HEK293 (cell line): ENCODE results near the gene SLC35E3.

Experiments
- CTCF ChIP-seq: fragments of 450-650 bp; formaldehyde crosslinking; IDR thresholded peaks from 2 replicates; pipeline ENCODE4 v1.5.1; 2016; ENCODE audit warnings: missing biosample characterization, missing genetic modification characterization
- KLF1 ChIP-seq: fragments of 450-650 bp; formaldehyde crosslinking; IDR thresholded peaks from 2 replicates; pipeline ENCODE4 v1.5.1; 2016; ENCODE audit warnings: missing biosample characterization, missing genetic modification characterization
- OVOL3 ChIP-seq: fragments of 450-650 bp; formaldehyde crosslinking; IDR thresholded peaks from 2 replicates; pipeline ENCODE4 v1.5.1; 2016; ENCODE audit warnings: missing biosample characterization, missing genetic modification characterization
- ZNF121 ChIP-seq: fragments of 450-650 bp; formaldehyde crosslinking; IDR thresholded peaks from 2 replicates; pipeline ENCODE4 v1.5.1; 2016; ENCODE audit warnings: missing biosample characterization, missing genetic modification characterization
- ZNF274 ChIP-seq, 2 experiments: fragments of 200-500 bp in 1 of 2; fragments of 450-650 bp in 1 of 2; sonication (Bioruptor generic) in 1 of 2; formaldehyde crosslinking in 1 of 2; IDR thresholded peaks; 2 replicates each; pipeline versions ENCODE4 v1.5.1 to v1.6.1; 2014 to 2016; ENCODE audit warnings: borderline replicate concordance in 1 of 2, inconsistent platforms in 1 of 2, low read length in 1 of 2, missing biosample characterization in 1 of 2, missing genetic modification characterization in 1 of 2
- ZNF280D ChIP-seq: fragments of 450-650 bp; formaldehyde crosslinking; IDR thresholded peaks from 2 replicates; pipeline ENCODE4 v1.5.1; 2016; ENCODE audit warnings: missing biosample characterization, missing genetic modification characterization
- ZNF585B ChIP-seq: fragments of 450-650 bp; formaldehyde crosslinking; IDR thresholded peaks from 2 replicates; pipeline ENCODE4 v1.5.1; 2016; ENCODE audit warnings: missing biosample characterization, missing genetic modification characterization

GRCh38 chr12:68699486-68699885 is 46.5 kb upstream of the SLC35E3 start:
- TF ChIP-seq ZNF585B (tag by site-specific recombination) (no peak), ZNF274 (IDR thresholded peaks at IDR 0.05; ENCODE audit: low read length) (no peak), ZNF274 (tag by site-specific recombination; IDR thresholded peaks at IDR 0.05; ENCODE audit: borderline replicate concordance) (no peak), KLF1 (tag by site-specific recombination) (no peak), ZNF280D (tag by site-specific recombination) (no peak), OVOL3 (no peak), ZNF121 (tag by site-specific recombination) (no peak), CTCF (tag by site-specific recombination) (no peak)
